ENCODE data around the gene PDCD11.

- TF ChIP-seq, protein P1, sequence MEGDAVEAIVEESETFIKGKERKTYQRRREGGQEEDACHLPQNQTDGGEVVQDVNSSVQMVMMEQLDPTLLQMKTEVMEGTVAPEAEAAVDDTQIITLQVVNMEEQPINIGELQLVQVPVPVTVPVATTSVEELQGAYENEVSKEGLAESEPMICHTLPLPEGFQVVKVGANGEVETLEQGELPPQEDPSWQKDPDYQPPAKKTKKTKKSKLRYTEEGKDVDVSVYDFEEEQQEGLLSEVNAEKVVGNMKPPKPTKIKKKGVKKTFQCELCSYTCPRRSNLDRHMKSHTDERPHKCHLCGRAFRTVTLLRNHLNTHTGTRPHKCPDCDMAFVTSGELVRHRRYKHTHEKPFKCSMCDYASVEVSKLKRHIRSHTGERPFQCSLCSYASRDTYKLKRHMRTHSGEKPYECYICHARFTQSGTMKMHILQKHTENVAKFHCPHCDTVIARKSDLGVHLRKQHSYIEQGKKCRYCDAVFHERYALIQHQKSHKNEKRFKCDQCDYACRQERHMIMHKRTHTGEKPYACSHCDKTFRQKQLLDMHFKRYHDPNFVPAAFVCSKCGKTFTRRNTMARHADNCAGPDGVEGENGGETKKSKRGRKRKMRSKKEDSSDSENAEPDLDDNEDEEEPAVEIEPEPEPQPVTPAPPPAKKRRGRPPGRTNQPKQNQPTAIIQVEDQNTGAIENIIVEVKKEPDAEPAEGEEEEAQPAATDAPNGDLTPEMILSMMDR (conservative IDR thresholded peaks at IDR 0.05; ENCODE audit: low read length), result no peak
- no peak for TF ChIP-seq EZH2phosphoT487 (IDR thresholded peaks at IDR 0.05; ENCODE audit: borderline replicate concordance)
Measured at GRCh38 chr10:103493362-103493915, 97.0 kb downstream of the PDCD11 start, which contains the start of gene NEURL1.
